CD4-positive, alpha-beta memory T cell (primary cell): ENCODE results near the gene CCDC197. TPM values are rescaled to one million over a fixed set of nuclear protein-coding genes. Genes with fewer than 3 reads are reported as not detected.

Source experiments
- CTCF ChIA-PET: fragments of 350-600 bp; sonication (Branson Sonifier 250); formaldehyde crosslinking; loops from one replicate; lab custom pipeline; 2021; ENCODE audit warnings: inconsistent platforms; ENCODE audit not compliant: partially characterized antibody; lab: Charles Lee
- POLR2A ChIA-PET: fragments of 350-600 bp; sonication (Branson Sonifier 250); formaldehyde crosslinking; loops from one replicate; lab custom pipeline; 2021; ENCODE audit not compliant: partially characterized antibody; lab: Charles Lee
- DNase-seq, 5 donors: peaks; one replicate each; pipeline versions ENCODE4 v3.0.0 to v3.0.0-alpha.2; 2020 to 2022; ENCODE audit warnings: mixed read lengths in 1 of 5
- H3K27ac ChIP-seq: one replicate; pipeline ENCODE4 v1.7.0; 2013; ENCODE audit warnings: low read depth, low read length
- H3K27me3 ChIP-seq: 2 replicates; pipeline ENCODE4 v1.7.0; 2013; ENCODE audit warnings: mild to moderate bottlenecking, low read length, moderate library complexity; ENCODE audit not compliant: insufficient read depth
- H3K36me3 ChIP-seq: 2 replicates; pipeline ENCODE4 v1.7.0; 2013; ENCODE audit warnings: mild to moderate bottlenecking, low read length, moderate library complexity; ENCODE audit not compliant: insufficient read depth
- H3K4me1 ChIP-seq: 2 replicates; pipeline ENCODE4 v1.7.0; 2013; ENCODE audit warnings: mild to moderate bottlenecking, low read length, moderate library complexity; ENCODE audit not compliant: insufficient read depth
- H3K4me3 ChIP-seq, 2 donors: one replicate each; pipeline ENCODE4 v1.7.0; 2013; ENCODE audit warnings: low read length in 2 of 2, mild to moderate bottlenecking in 1 of 2
- H3K9me3 ChIP-seq, 2 donors: one replicate each; pipeline ENCODE4 v1.7.0; 2013; ENCODE audit warnings: low read length in 2 of 2, control low read depth in 1 of 2; ENCODE audit not compliant: control insufficient read depth in 1 of 2
- H3K27ac Mint-ChIP-seq, 7 donors: one replicate each; pipeline ENCODE4 v1.8.0; 2020 to 2021; ENCODE audit warnings: mixed read lengths in 7 of 7, mild to moderate bottlenecking in 6 of 7, inconsistent platforms in 3 of 7, moderate library complexity in 3 of 7
- H3K27me3 Mint-ChIP-seq, 2 donors: one replicate each; pipeline ENCODE4 v1.8.0; 2020 to 2021; ENCODE audit warnings: mixed read lengths in 2 of 2
- H3K36me3 Mint-ChIP-seq, 2 donors: one replicate each; pipeline ENCODE4 v1.8.0; 2020 to 2021; ENCODE audit warnings: mixed read lengths in 2 of 2, inconsistent platforms in 1 of 2, mild to moderate bottlenecking in 1 of 2
- H3K4me1 Mint-ChIP-seq, 4 donors: one replicate each; pipeline ENCODE4 v1.8.0; 2020 to 2021; ENCODE audit warnings: mixed read lengths in 4 of 4, mild to moderate bottlenecking in 1 of 4
- H3K4me3 Mint-ChIP-seq, 8 donors: one replicate each; pipeline ENCODE4 v1.8.0; 2020 to 2021; ENCODE audit warnings: mixed read lengths in 8 of 8, mild to moderate bottlenecking in 7 of 8, moderate library complexity in 6 of 8, inconsistent platforms in 3 of 8
- H3K9me3 Mint-ChIP-seq, 8 donors: one replicate each; pipeline ENCODE4 v1.8.0; 2020 to 2021; ENCODE audit warnings: mixed read lengths in 8 of 8, mild to moderate bottlenecking in 5 of 8, inconsistent platforms in 3 of 8, moderate library complexity in 1 of 8
- intact Hi-C: fragments of 100-400 bp; cut with micrococcal nuclease; formaldehyde crosslinking; loops from one replicate; pipeline ENCODE4 v1.15.1; 2023
- polyA plus RNA-seq, 2 donors: library from polyadenylated mRNA; unstranded; fragments of 300-500 nt; fragmentation: Illumina TruSeq; gene quantifications; one replicate each; pipeline ENCODE4 v1.2.3, GENCODE V29; 2021
- total RNA-seq, 2 experiments: library from RNA; stranded (reverse); gene quantifications; one replicate each; pipeline ENCODE4 v1.2.3, GENCODE V29; 2021

The CCDC197 gene
- total and polyA plus RNA-seq, 4 experiments from 2014 or later = not detected

GRCh38 chr14:93965287-93965821 lies 31.7 kb upstream of the CCDC197 start:
- POLR2A ChIA-PET = interaction anchor here (0.8 to 15.6 kb wide), 5 partner anchors 11 to 115 kb away, joined by 3 to 469 read pairs (median 47); partner anchors contain the start of genes ASB2, DDX24 and IFI27L1
- H3K9me3 Mint-ChIP-seq = no peaks in the 10 kb centered on the region
- peaks cover 72% of the 10 kb centered on the region for H3K4me1 ChIP-seq

DNA sequence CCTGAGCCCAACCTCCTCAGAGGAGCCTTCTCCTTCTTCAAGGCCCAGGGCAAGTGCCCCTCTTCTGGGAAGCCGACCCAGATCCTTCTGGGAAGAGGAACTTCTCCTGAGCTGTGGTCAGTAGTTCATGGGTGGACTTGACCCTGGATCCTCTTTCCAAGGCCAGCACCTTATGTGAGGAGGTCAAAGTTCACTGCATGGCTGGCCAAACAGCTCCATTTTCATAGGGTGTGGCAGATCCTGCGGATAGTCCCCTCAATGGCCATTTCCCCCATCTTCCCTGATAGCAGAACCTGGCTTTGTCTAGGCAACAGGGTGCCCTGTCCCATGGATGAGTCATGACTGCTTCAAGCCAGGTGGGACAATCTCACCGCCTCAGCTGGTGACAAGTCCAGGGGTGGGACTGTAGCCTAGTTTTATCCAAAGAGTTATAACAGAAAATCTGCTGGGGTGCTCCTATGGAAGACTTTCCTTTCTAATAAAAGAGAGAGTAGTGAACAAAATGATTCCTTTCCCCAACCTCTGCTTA lies 31.1 kb upstream of the CCDC197 start:
- Mint-ChIP-seq H3K9me3 (no peaks in the 10 kb centered on the region), H3K4me3 (peak overlapping the region in 1 of 8 donors; percentile 8), H3K36me3 (no peaks in the 10 kb centered on the region), H3K27me3 (no peaks in the 10 kb centered on the region), H3K4me1 (peaks cover 49 to 83% (median 63%) of the 10 kb centered on the region in 4 donors), H3K27ac (peak overlapping the region in 3 of 7 donors; percentile 29 to 100 (median 30))
- Histone ChIP-seq H3K9me3 (no peaks in the 10 kb centered on the region), H3K4me1 (peaks cover 73% of the 10 kb centered on the region), H3K36me3 (no peaks in the 10 kb centered on the region), H3K27ac (no peak overlapping the region), H3K4me3 (no peak overlapping the region), H3K27me3 (no peaks in the 10 kb centered on the region)
- no peak for DNase-seq
- intact Hi-C loops = no loop called here
- CTCF ChIA-PET = interaction anchor here (34.5 to 39.2 kb wide), 2 partner anchors 1 to 17 kb away, joined by 1377 read pairs; partner anchors contain the start of gene ASB2
- POLR2A ChIA-PET = interaction anchor here (4.1 to 15.6 kb wide), 3 partner anchors 10 to 26 kb away, joined by 47 to 469 read pairs (median 67); partner anchors contain the start of gene ASB2

More at GRCh38 chr14:93965287-93965821, 31.7 kb upstream of the CCDC197 start:
- Histone ChIP-seq H3K9me3 (no peaks in the 10 kb centered on the region), H3K36me3 (no peaks in the 10 kb centered on the region), H3K4me3 (no peak overlapping the region), H3K27me3 (no peaks in the 10 kb centered on the region), H3K27ac (no peak overlapping the region)
- H3K4me1 Mint-ChIP-seq = peaks cover 48 to 83% (median 63%) of the 10 kb centered on the region in 4 donors
- no peak for DNase-seq
- peak overlapping the region in 1 of 8 donors; percentile 8 for H3K4me3 Mint-ChIP-seq
- CTCF ChIA-PET = interaction anchor here (34.5 to 39.2 kb wide), 2 partner anchors 2 to 16 kb away, joined by 1377 read pairs; partner anchors contain the start of gene ASB2
- H3K27me3 Mint-ChIP-seq = no peaks in the 10 kb centered on the region
- peak overlapping the region in 4 of 7 donors; percentile 10 to 100 (median 75) for H3K27ac Mint-ChIP-seq
- intact Hi-C loops = no loop called here
- H3K36me3 Mint-ChIP-seq = no peaks in the 10 kb centered on the region

DNA sequence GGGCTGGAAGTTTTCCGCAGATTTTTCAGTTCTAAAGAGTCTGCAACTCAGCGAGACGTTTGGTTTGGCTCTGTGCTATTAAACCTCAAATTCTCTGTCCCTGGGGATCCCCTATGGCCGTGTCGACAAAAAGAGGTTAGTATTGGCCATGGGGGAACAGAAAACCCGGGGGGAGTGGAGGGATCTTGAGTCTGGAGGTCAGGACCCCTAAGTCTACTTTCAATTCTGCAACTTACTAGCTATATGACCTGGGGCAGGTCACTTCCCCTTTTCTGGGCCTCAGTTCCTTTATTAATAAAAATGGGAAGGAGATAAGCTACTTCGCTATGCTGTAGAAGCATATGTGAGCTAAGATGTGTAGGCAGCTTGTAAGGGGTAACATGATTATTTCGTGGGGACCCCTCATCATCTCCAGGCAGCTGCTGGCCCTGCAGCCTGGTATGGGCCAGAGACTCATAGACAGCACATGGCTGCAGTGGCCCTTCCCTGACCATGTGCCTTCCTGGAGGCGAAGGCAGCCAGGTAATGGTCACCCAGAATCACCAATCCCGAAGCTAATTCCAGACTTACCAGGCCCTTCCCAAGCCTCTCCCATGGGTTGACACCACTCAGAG lies 29.4 kb upstream of the CCDC197 start:
- H3K4me3 ChIP-seq = no peak overlapping the region
- no peak overlapping the region for H3K27ac ChIP-seq
- Mint-ChIP-seq H3K36me3 (no peaks in the 10 kb centered on the region), H3K27me3 (no peaks in the 10 kb centered on the region), H3K4me1 (peaks cover 47 to 82% (median 60%) of the 10 kb centered on the region in 4 donors), H3K4me3 (no peak overlapping the region), H3K27ac (peak overlapping the region in 1 of 7 donors; percentile 12), H3K9me3 (no peaks in the 10 kb centered on the region)
- H3K4me1 ChIP-seq = peaks cover 70% of the 10 kb centered on the region
- no peaks in the 10 kb centered on the region for H3K36me3 ChIP-seq
- ChIA-PET CTCF (interaction anchor here (1.5 to 39.2 kb wide), 5 partner anchors 9 to 31 kb away, joined by 3 to 1377 read pairs (median 7); partner anchors contain the start of genes ASB2 and CCDC197), POLR2A (interaction anchor here (1.1 to 18.4 kb wide), 3 partner anchors 9 to 28 kb away, joined by 4 to 469 read pairs (median 17); no protein-coding TSS in a partner anchor)
- intact Hi-C loops = no loop called here
- H3K9me3 ChIP-seq = no peaks in the 10 kb centered on the region
- no peaks in the 10 kb centered on the region for H3K27me3 ChIP-seq
- DNase-seq = no peak

GRCh38 chr14:93969082-93969828 lies 27.8 kb upstream of the CCDC197 start:
- Histone ChIP-seq H3K27me3 (no peaks in the 10 kb centered on the region), H3K36me3 (no peaks in the 10 kb centered on the region), H3K4me3 (no peak overlapping the region), H3K4me1 (peaks cover 55% of the 10 kb centered on the region), H3K27ac (no peak overlapping the region), H3K9me3 (no peaks in the 10 kb centered on the region)
- Mint-ChIP-seq H3K4me3 (peak overlapping the region in 2 of 8 donors; percentile 17 to 43), H3K9me3 (no peaks in the 10 kb centered on the region), H3K27me3 (no peaks in the 10 kb centered on the region), H3K36me3 (no peaks in the 10 kb centered on the region), H3K27ac (peak overlapping the region in 3 of 7 donors; percentile 46 to 87 (median 74)), H3K4me1 (peaks cover 34 to 77% (median 48%) of the 10 kb centered on the region in 4 donors)
- intact Hi-C loops = no loop called here
- CTCF ChIA-PET = interaction anchor here (1.5 to 39.2 kb wide), 3 partner anchors 17 to 29 kb away, joined by 3 to 1377 read pairs (median 114); partner anchors contain the start of gene CCDC197
- POLR2A ChIA-PET = interaction anchor here (1.0 to 18.4 kb wide), 8 partner anchors 9 to 211 kb away, joined by 3 to 469 read pairs (median 10); no protein-coding TSS in a partner anchor
- DNase-seq = no peak

DNA sequence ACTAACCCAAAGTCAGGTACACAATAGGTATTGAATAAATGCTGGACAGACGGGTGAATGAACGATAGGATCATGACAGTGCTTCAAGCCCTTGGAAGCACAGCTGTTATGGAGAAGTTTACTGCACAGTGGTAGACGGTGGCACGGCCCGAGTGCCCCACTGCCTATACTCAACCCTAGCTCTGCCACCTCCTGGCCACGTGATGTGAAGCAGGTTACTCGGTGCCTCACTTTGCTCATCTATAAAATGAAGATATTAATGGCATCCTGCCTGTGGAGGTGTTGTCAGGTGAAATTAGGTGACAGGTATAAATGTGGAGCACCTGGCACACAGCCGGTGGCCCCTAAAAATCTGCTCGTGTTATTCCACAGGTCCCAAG lies 26.5 kb upstream of the CCDC197 start:
- Mint-ChIP-seq H3K27me3 (no peaks in the 10 kb centered on the region), H3K9me3 (no peaks in the 10 kb centered on the region), H3K36me3 (no peaks in the 10 kb centered on the region), H3K4me1 (peaks cover 25 to 67% (median 45%) of the 10 kb centered on the region in 4 donors), H3K4me3 (peak overlapping the region; percentile 86 to 94 (median 90)), H3K27ac (peak overlapping the region in 6 of 7 donors; percentile 74 to 93 (median 84))
- ChIA-PET CTCF (interaction anchor here (1.0 to 39.2 kb wide), 12 partner anchors 8 to 192 kb away, joined by 3 to 1377 read pairs (median 10); partner anchors contain the start of gene CCDC197), POLR2A (interaction anchor here (0.8 to 18.4 kb wide), 14 partner anchors 8 to 210 kb away, joined by 3 to 469 read pairs (median 5); partner anchors contain the start of genes DDX24, FAM181A, IFI27L1 and OTUB2)
- peak; percentile 69 to 78 (median 70) for DNase-seq
- H3K27me3 ChIP-seq = no peaks in the 10 kb centered on the region
- intact Hi-C loops = loop anchor here (1.0 to 2.0 kb wide), 6 partner anchors 11 to 110 kb away; partner anchors contain the start of genes DDX24, IFI27L1 and OTUB2
- H3K27ac ChIP-seq = peak overlapping the region; percentile 41
- H3K36me3 ChIP-seq = no peaks in the 10 kb centered on the region
- peak overlapping the region; percentile 66 to 79 for H3K4me3 ChIP-seq
- H3K4me1 ChIP-seq = peaks cover 56% of the 10 kb centered on the region
- H3K9me3 ChIP-seq = no peaks in the 10 kb centered on the region

- H3K36me3 Mint-ChIP-seq = no peaks in the 10 kb centered on the region
- H3K27me3 Mint-ChIP-seq = no peaks in the 10 kb centered on the region
- H3K4me3 Mint-ChIP-seq = peak overlapping the region; percentile 86 to 94 (median 90)
- Histone ChIP-seq H3K4me1 (peaks cover 57% of the 10 kb centered on the region), H3K9me3 (no peaks in the 10 kb centered on the region), H3K4me3 (peak overlapping the region; percentile 66 to 79), H3K36me3 (no peaks in the 10 kb centered on the region), H3K27me3 (no peaks in the 10 kb centered on the region), H3K27ac (peak overlapping the region; percentile 41)
- peak in 3 of 5 donors; percentile 31 to 68 (median 46) for DNase-seq
- intact Hi-C loops = loop anchor here (1.0 to 2.0 kb wide), 6 partner anchors 12 to 110 kb away; partner anchors contain the start of genes DDX24, IFI27L1 and OTUB2
- no peaks in the 10 kb centered on the region for H3K9me3 Mint-ChIP-seq
- H3K4me1 Mint-ChIP-seq = peaks cover 30 to 67% (median 50%) of the 10 kb centered on the region in 4 donors
- ChIA-PET POLR2A (interaction anchor here (0.8 to 18.4 kb wide), 16 partner anchors 7 to 209 kb away, joined by 3 to 469 read pairs (median 4); partner anchors contain the start of genes DDX24, FAM181A, IFI27L1 and OTUB2), CTCF (interaction anchor here (1.0 to 39.2 kb wide), 12 partner anchors 7 to 191 kb away, joined by 3 to 1377 read pairs (median 10); partner anchors contain the start of gene CCDC197)
- H3K27ac Mint-ChIP-seq = peak overlapping the region; percentile 43 to 93 (median 81)
Observed at GRCh38 chr14:93970965-93971634, 26.0 kb upstream of the CCDC197 start.
